Keratinocyte (primary cell): ENCODE measurements around the gene SLC2A9. TPM values are rescaled to one million over a fixed set of nuclear protein-coding genes. Genes with fewer than 3 reads are reported as not detected.

Experiments used
- DNase-seq: peaks from one replicate; pipeline ENCODE4 v3.0.0-alpha.2; 2011; ENCODE audit warnings: low read depth, missing footprints, low spot score
- FAIRE-seq: peaks from 2 replicates; lab custom pipeline; 2011; peaks lifted over from hg19 to GRCh38; lab: Jason Lieb, UNC
- H2AFZ ChIP-seq: 2 replicates; pipeline ENCODE4 v1.6.0; 2012; ENCODE audit warnings: low read length, control low read depth, inconsistent platforms; ENCODE audit not compliant: control insufficient read depth
- H3K27ac ChIP-seq: 2 replicates; pipeline ENCODE4 v1.5.1; 2011; ENCODE audit warnings: low read length; ENCODE audit not compliant: control insufficient read depth, insufficient read depth
- H3K27me3 ChIP-seq: 3 replicates; pipeline ENCODE4 v1.6.0; 2011; ENCODE audit warnings: low read length; ENCODE audit not compliant: control insufficient read depth, insufficient read depth; ENCODE audit errors: extremely low read depth
- H3K36me3 ChIP-seq, 2 experiments: 2 replicates in 1 of 2; 3 replicates in 1 of 2; pipeline ENCODE4 v1.5.1; 2011; ENCODE audit warnings: low read length in 2 of 2, mild to moderate bottlenecking in 1 of 2; ENCODE audit not compliant: control insufficient read depth in 2 of 2, insufficient read depth in 2 of 2; ENCODE audit errors: extremely low read depth in 1 of 2
- H3K4me1 ChIP-seq: 3 replicates; pipeline ENCODE4 v1.5.1; 2011; ENCODE audit warnings: low read length; ENCODE audit not compliant: control insufficient read depth, insufficient read depth; ENCODE audit errors: extremely low read depth
- H3K4me2 ChIP-seq: 3 replicates; pipeline ENCODE4 v1.6.0; 2011; ENCODE audit warnings: low read depth, low read length; ENCODE audit not compliant: control insufficient read depth, insufficient read depth; ENCODE audit errors: extremely low read depth
- H3K4me3 ChIP-seq, 3 experiments: fragments of 200-600 bp in 1 of 3; sonication (generic) in 1 of 3; 2 replicates in 2 of 3; 3 replicates in 1 of 3; pipeline ENCODE4 v1.5.1; 2011 to 2016; ENCODE audit warnings: low read length in 3 of 3, mild to moderate bottlenecking in 3 of 3, control low read depth in 2 of 3, inconsistent platforms in 1 of 3, low read depth in 1 of 3, mixed read lengths in 1 of 3, mixed run types in 1 of 3, moderate library complexity in 1 of 3; ENCODE audit not compliant: control insufficient read depth in 2 of 3, insufficient read depth in 2 of 3; ENCODE audit errors: extremely low read depth in 1 of 3
- H3K79me2 ChIP-seq: 2 replicates; pipeline ENCODE4 v1.6.0; 2012; ENCODE audit warnings: low read length; ENCODE audit not compliant: control insufficient read depth, insufficient read depth
- H3K9ac ChIP-seq: 3 replicates; pipeline ENCODE4 v1.6.0; 2011; ENCODE audit warnings: low read length; ENCODE audit not compliant: control insufficient read depth, insufficient read depth; ENCODE audit errors: extremely low read depth
- H3K9me1 ChIP-seq: 3 replicates; pipeline ENCODE4 v1.6.0; 2011; ENCODE audit warnings: low read length; ENCODE audit not compliant: control insufficient read depth, insufficient read depth; ENCODE audit errors: extremely low read depth
- H3K9me3 ChIP-seq: 2 replicates; pipeline ENCODE4 v1.5.1; 2012; ENCODE audit warnings: low read depth, low read length; ENCODE audit not compliant: control insufficient read depth
- H4K20me1 ChIP-seq: 3 replicates; pipeline ENCODE4 v1.6.0; 2011; ENCODE audit warnings: low read length; ENCODE audit not compliant: control insufficient read depth, insufficient read depth; ENCODE audit errors: extremely low read depth
- CTCF ChIP-seq, 3 experiments: IDR thresholded peaks in 1 of 3; conservative IDR thresholded peaks in 1 of 3; optimal IDR thresholded peaks in 1 of 3; 2 replicates in 2 of 3; 3 replicates in 1 of 3; pipeline versions ENCODE3 to v1.5.1; 2011; ENCODE audit warnings: low read length in 3 of 3, mild to moderate bottlenecking in 3 of 3, moderate library complexity in 2 of 3, control low read depth in 1 of 3, inconsistent platforms in 1 of 3; ENCODE audit not compliant: insufficient read depth in 2 of 3; ENCODE audit errors: extremely low read depth in 1 of 3
- EZH2 ChIP-seq: IDR thresholded peaks from one replicate; pipeline ENCODE4 v1.6.1; 2012; ENCODE audit warnings: inconsistent platforms, mild to moderate bottlenecking, low read length, moderate library complexity
- dilution Hi-C: fragments of 300-500 bp; cut with MboI; formaldehyde crosslinking; loops from one replicate; pipeline ENCODE4 v1.7.0; 2020; ENCODE audit warnings: low sequenced_read_pairs; ENCODE audit not compliant: extremely low pct_ligation_motif_present
- polyA plus RNA-seq, 5 experiments: library from polyadenylated mRNA; depleted of rRNA in 3 of 5; stranded (reverse) in 3 of 5; stranded (forward) in 1 of 5; unstranded in 1 of 5; fragments of >200 nt; gene quantifications; 1 replicate in 1 of 5; 2 replicates in 3 of 5; 3 replicates in 1 of 5; pipeline versions ENCODE4 v1.2.1 to v1.2.3, GENCODE V29; 2011 to 2012; ENCODE audit warnings: missing spikeins in 2 of 5, low read depth in 1 of 5, low replicate concordance in 1 of 5

The SLC2A9 gene
- polyA plus RNA-seq, 1 donor (not counting 4 experiments of a cell fraction or from before 2014, with no cell fraction given) = 37.3 TPM

GRCh38 chr4:9867751-9868425, 153.4 kb downstream of the SLC2A9 start:
- H3K4me1 ChIP-seq = no peaks in the 10 kb centered on the region
- H3K9me1 ChIP-seq = no peaks in the 10 kb centered on the region
- H3K79me2 ChIP-seq = no peaks in the 10 kb centered on the region
- no peak overlapping the region for H3K9ac ChIP-seq
- H2AFZ ChIP-seq = no peak overlapping the region
- H3K27ac ChIP-seq = no peak overlapping the region
- no peak for FAIRE-seq
- no peak overlapping the region for H3K4me2 ChIP-seq
- DNase-seq = no peak
- H3K27me3 ChIP-seq = no peaks in the 10 kb centered on the region
- dilution Hi-C loops = no loop called here
- H4K20me1 ChIP-seq = no peaks in the 10 kb centered on the region
- H3K9me3 ChIP-seq = no peaks in the 10 kb centered on the region
- H3K4me3 ChIP-seq = no peak overlapping the region
- TF ChIP-seq CTCF (optimal IDR thresholded peaks at IDR 0.05 in 1 of 3, IDR thresholded peaks at IDR 0.05 in 1 of 3, conservative IDR thresholded peaks at IDR 0.05 in 1 of 3; ENCODE audit: extremely low read depth in 1 of 3, insufficient read depth in 2 of 3, low read length in 3 of 3) = no peak
- no peak for TF ChIP-seq EZH2
- H3K36me3 ChIP-seq = peaks cover 4 to 13% of the 10 kb centered on the region in 2 experiments

GRCh38 chr4:9866931-9867330, 154.4 kb downstream of the SLC2A9 start:
- no peak overlapping the region for H3K4me3 ChIP-seq
- H4K20me1 ChIP-seq = no peaks in the 10 kb centered on the region
- dilution Hi-C loops = no loop called here
- no peaks in the 10 kb centered on the region for H3K27me3 ChIP-seq
- H3K36me3 ChIP-seq = peaks cover 6 to 13% of the 10 kb centered on the region in 2 experiments
- no peaks in the 10 kb centered on the region for H3K9me3 ChIP-seq
- no peak for TF ChIP-seq EZH2
- no peak for TF ChIP-seq CTCF (optimal IDR thresholded peaks at IDR 0.05 in 1 of 3, IDR thresholded peaks at IDR 0.05 in 1 of 3, conservative IDR thresholded peaks at IDR 0.05 in 1 of 3; ENCODE audit: extremely low read depth in 1 of 3, insufficient read depth in 2 of 3, low read length in 3 of 3)
- no peaks in the 10 kb centered on the region for H3K4me1 ChIP-seq
- no peak overlapping the region for H3K9ac ChIP-seq
- no peak for DNase-seq
- H3K4me2 ChIP-seq = no peak overlapping the region
- H3K9me1 ChIP-seq = no peaks in the 10 kb centered on the region
- no peak overlapping the region for H2AFZ ChIP-seq
- H3K27ac ChIP-seq = no peak overlapping the region
- no peaks in the 10 kb centered on the region for H3K79me2 ChIP-seq
- FAIRE-seq = no peak
